Neural cell (in vitro differentiated cells): Measurements from ENCODE around the gene RPL38.

Source experiments
- CTCF ChIP-seq: fragments of 450-650 bp; IDR thresholded peaks from 2 replicates; pipeline ENCODE4 v1.5.1; 2014; ENCODE audit warnings: antibody characterized with exemption, mild to moderate bottlenecking, moderate library complexity; ENCODE audit not compliant: poor library complexity, severe bottlenecking
- EP300 ChIP-seq: fragments of 450-650 bp; conservative IDR thresholded peaks from 2 replicates; pipeline ENCODE4 v1.6.1; 2014; ENCODE audit warnings: antibody characterized with exemption, mild to moderate bottlenecking, moderate library complexity; ENCODE audit not compliant: poor library complexity, severe bottlenecking
- MXI1 ChIP-seq: fragments of 450-650 bp; conservative IDR thresholded peaks from 2 replicates; pipeline ENCODE4 v1.6.1; 2014; ENCODE audit warnings: antibody characterized with exemption, mild to moderate bottlenecking; ENCODE audit not compliant: poor library complexity, severe bottlenecking
- RAD21 ChIP-seq: fragments of 450-650 bp; conservative IDR thresholded peaks from 2 replicates; pipeline ENCODE4 v1.6.1; 2014; ENCODE audit warnings: antibody characterized with exemption, mild to moderate bottlenecking, moderate library complexity
- REST ChIP-seq: IDR thresholded peaks from 2 replicates; pipeline ENCODE4 v1.6.1; 2012; ENCODE audit warnings: borderline replicate concordance

DNA sequence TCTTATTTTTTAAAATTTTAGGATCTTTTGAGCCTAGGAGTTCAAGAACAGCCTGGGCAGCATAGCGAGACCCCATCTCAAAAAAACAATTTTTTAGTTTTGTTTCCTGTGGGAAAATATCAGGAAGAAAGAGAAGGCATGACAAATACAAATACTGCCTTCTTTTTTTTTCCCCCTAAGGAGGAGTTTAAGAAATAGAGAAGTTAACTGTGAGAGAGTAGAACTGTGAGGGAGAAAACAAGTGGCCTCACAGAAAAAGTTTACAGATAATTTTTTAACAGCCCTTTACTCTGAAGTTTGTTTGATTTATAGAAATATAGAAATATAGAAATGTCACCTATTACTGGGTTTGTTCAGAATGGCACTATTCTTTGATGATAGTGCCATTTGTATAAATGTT, 31.0 kb downstream of the RPL38 start:
- TF ChIP-seq REST (no peak), CTCF (no peak), MXI1 (no peak), RAD21 (no peak), EP300 (no peak)
